Activated CD4-positive, CD25-positive, alpha-beta regulatory T cell treated with anti-CD3 and anti-CD28 coated beads, Interleukin-2, amount 50 U/mL, for 72 hours (primary cell): Measurements from ENCODE around the gene MAP1S.

Experiments used
- DNase-seq: peaks from one replicate; pipeline ENCODE4 v3.0.0; 2021

Gene MAP1S

GRCh38 chr19:17718947-17719711 lies at the start of gene MAP1S:
Gene MAP1S, plus strand, starts transcription at chr19:17719480. Its CDS starts 23 bp downstream, at chr19:17719503.
- DNase-seq: peak; percentile 77

GRCh38 chr19:17671906-17672305 lies 47.4 kb upstream of the MAP1S start:
- no peak for DNase-seq

GRCh38 chr19:17673937-17674799 lies 45.1 kb upstream of the MAP1S start:
- DNase-seq: no peak

- DNase-seq: no peak
Measured at GRCh38 chr19:17676295-17676694, 43.0 kb upstream of the MAP1S start.

- no peak for DNase-seq
Measured at GRCh38 chr19:17677002-17677401, 42.3 kb upstream of the MAP1S start.

- no peak for DNase-seq
Measured at GRCh38 chr19:17678836-17679235, 40.4 kb upstream of the MAP1S start.

GRCh38 chr19:17679526-17680229 lies 39.6 kb upstream of the MAP1S start:
- no peak for DNase-seq

GRCh38 chr19:17680230-17680722 lies 39.0 kb upstream of the MAP1S start:
- peak; percentile 66 for DNase-seq

- DNase-seq: no peak
Measured at GRCh38 chr19:17681505-17682125, 37.7 kb upstream of the MAP1S start.

GRCh38 chr19:17682273-17682672 lies 37.0 kb upstream of the MAP1S start:
- DNase-seq: no peak

- DNase-seq: no peak
Measured at GRCh38 chr19:17683078-17683477, 36.2 kb upstream of the MAP1S start.

- no peak for DNase-seq
Measured at GRCh38 chr19:17684256-17684655, 35.0 kb upstream of the MAP1S start.

GRCh38 chr19:17685451-17686022 lies 33.7 kb upstream of the MAP1S start:
- no peak for DNase-seq

- DNase-seq: no peak
Measured at GRCh38 chr19:17686023-17686521, 33.2 kb upstream of the MAP1S start.

GRCh38 chr19:17686592-17687024 lies 32.7 kb upstream of the MAP1S start:
- DNase-seq: no peak

GRCh38 chr19:17687141-17687856 lies 32.0 kb upstream of the MAP1S start:
- DNase-seq: no peak

- DNase-seq: peak; percentile 56
Measured at GRCh38 chr19:17687857-17688784, 31.2 kb upstream of the MAP1S start, which contains the start of gene UNC13A. Gene UNC13A, minus strand, starts transcription at chr19:17688354. Its CDS starts 155 bp downstream, at chr19:17688199.

- DNase-seq: no peak
Measured at GRCh38 chr19:17688853-17689595, 30.3 kb upstream of the MAP1S start.

- no peak for DNase-seq
Measured at GRCh38 chr19:17692566-17692965, 26.7 kb upstream of the MAP1S start.
